ENCODE data around the gene C3AR1. TPM values are rescaled to one million over a fixed set of nuclear protein-coding genes. Genes with fewer than 3 reads are reported as not detected.

Gene C3AR1
- total and polyA plus RNA-seq, 4 donors = 1.5 to 8.8 (median 5.0) TPM

DNA sequence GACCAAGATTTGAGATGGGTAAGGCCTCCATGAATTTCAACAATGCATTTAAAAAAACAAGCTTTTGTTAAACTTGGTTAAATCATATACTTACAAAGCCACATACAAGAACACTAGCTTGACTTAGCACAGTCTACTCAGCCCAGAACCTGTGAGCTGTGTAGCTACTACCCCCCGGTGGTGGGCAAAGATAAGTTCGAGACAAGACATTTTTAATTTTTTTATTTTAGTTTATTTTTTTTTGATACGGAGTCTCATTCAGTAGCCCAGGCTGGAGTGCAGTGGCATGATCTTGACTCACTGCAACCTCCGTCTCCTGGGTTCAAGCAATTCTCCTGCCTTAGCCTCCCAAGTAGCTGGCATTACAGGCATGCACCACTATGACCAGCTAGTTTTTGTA is 12.2 kb upstream of the C3AR1 start:
- DNase-seq (ENCODE audit: low spot score) = no peak
- Histone ChIP-seq H3K4me1 (ENCODE audit: control insufficient read depth in 4 of 4, insufficient read depth in 4 of 4, low read length in 3 of 4) (peaks cover 4 to 16% (median 7%) of the 10 kb centered on the region in 4 donors), H3K36me3 (ENCODE audit: control insufficient read depth in 4 of 4, insufficient read depth in 3 of 4, low read depth in 1 of 4, low read length in 3 of 4) (no peaks in the 10 kb centered on the region), H3K9ac (ENCODE audit: low read depth in 1 of 2, low read length in 2 of 2) (no peak overlapping the region), H3K27me3 (ENCODE audit: control insufficient read depth in 4 of 4, insufficient read depth in 4 of 4, low read length in 3 of 4) (no peaks in the 10 kb centered on the region), H3K9me3 (ENCODE audit: control insufficient read depth in 4 of 4, low read length in 3 of 4) (no peaks in the 10 kb centered on the region), H3K4me3 (ENCODE audit: low read depth in 1 of 3, low read length in 3 of 3) (no peak overlapping the region), H3K27ac (ENCODE audit: low read depth in 1 of 2, low read length in 2 of 2) (no peak overlapping the region)
- 37% methylated on average over 4 of the region's 4 CpGs for whole genome bisulfite sequencing
- TF ChIP-seq, protein P1, sequence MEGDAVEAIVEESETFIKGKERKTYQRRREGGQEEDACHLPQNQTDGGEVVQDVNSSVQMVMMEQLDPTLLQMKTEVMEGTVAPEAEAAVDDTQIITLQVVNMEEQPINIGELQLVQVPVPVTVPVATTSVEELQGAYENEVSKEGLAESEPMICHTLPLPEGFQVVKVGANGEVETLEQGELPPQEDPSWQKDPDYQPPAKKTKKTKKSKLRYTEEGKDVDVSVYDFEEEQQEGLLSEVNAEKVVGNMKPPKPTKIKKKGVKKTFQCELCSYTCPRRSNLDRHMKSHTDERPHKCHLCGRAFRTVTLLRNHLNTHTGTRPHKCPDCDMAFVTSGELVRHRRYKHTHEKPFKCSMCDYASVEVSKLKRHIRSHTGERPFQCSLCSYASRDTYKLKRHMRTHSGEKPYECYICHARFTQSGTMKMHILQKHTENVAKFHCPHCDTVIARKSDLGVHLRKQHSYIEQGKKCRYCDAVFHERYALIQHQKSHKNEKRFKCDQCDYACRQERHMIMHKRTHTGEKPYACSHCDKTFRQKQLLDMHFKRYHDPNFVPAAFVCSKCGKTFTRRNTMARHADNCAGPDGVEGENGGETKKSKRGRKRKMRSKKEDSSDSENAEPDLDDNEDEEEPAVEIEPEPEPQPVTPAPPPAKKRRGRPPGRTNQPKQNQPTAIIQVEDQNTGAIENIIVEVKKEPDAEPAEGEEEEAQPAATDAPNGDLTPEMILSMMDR (IDR thresholded peaks at IDR 0.05; ENCODE audit: low read depth, low read length, missing input control) = peak; percentile 39
- TF ChIP-seq YY1 (IDR thresholded peaks at IDR 0.05) (no peak), HNF4G (IDR thresholded peaks at IDR 0.05) (no peak), RAD21 (IDR thresholded peaks at IDR 0.05) (peak; percentile 77 to 79)

DNA sequence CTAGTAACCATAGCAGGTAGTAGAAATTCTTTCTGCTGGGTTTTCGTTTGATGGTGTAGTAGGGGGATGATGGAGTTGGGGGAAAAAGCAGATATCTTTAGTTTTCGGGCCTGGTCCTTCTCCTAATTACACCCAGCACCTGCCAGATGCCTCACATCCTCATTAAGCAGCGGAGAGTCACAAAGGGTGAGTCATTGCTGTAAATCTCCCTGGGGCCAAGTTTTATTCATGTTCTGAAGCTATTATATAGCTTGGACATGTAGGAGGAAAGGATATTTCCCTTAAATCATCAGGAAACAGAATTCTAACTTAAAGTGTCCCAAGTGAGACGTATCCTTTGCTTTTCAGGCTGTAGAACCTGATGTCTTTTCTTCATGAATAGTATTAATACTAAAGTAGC is 11.0 kb upstream of the C3AR1 start:
- Histone ChIP-seq H3K36me3 (ENCODE audit: control insufficient read depth in 4 of 4, insufficient read depth in 3 of 4, low read depth in 1 of 4, low read length in 3 of 4) (no peaks in the 10 kb centered on the region), H3K4me3 (ENCODE audit: low read depth in 1 of 3, low read length in 3 of 3) (no peak overlapping the region), H3K27ac (ENCODE audit: low read depth in 1 of 2, low read length in 2 of 2) (no peak overlapping the region), H3K4me1 (ENCODE audit: control insufficient read depth in 4 of 4, insufficient read depth in 4 of 4, low read length in 3 of 4) (peaks cover 0 to 9% (median 2%) of the 10 kb centered on the region in 4 donors), H3K27me3 (ENCODE audit: control insufficient read depth in 4 of 4, insufficient read depth in 4 of 4, low read length in 3 of 4) (no peaks in the 10 kb centered on the region), H3K9ac (ENCODE audit: low read depth in 1 of 2, low read length in 2 of 2) (no peak overlapping the region), H3K9me3 (ENCODE audit: control insufficient read depth in 4 of 4, low read length in 3 of 4) (no peaks in the 10 kb centered on the region)
- no peak for TF ChIP-seq RAD21 (IDR thresholded peaks at IDR 0.05)
- TF ChIP-seq, protein P2, sequence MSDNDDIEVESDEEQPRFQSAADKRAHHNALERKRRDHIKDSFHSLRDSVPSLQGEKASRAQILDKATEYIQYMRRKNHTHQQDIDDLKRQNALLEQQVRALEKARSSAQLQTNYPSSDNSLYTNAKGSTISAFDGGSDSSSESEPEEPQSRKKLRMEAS (IDR thresholded peaks at IDR 0.05) = no peak
- TF ChIP-seq, protein P3, sequence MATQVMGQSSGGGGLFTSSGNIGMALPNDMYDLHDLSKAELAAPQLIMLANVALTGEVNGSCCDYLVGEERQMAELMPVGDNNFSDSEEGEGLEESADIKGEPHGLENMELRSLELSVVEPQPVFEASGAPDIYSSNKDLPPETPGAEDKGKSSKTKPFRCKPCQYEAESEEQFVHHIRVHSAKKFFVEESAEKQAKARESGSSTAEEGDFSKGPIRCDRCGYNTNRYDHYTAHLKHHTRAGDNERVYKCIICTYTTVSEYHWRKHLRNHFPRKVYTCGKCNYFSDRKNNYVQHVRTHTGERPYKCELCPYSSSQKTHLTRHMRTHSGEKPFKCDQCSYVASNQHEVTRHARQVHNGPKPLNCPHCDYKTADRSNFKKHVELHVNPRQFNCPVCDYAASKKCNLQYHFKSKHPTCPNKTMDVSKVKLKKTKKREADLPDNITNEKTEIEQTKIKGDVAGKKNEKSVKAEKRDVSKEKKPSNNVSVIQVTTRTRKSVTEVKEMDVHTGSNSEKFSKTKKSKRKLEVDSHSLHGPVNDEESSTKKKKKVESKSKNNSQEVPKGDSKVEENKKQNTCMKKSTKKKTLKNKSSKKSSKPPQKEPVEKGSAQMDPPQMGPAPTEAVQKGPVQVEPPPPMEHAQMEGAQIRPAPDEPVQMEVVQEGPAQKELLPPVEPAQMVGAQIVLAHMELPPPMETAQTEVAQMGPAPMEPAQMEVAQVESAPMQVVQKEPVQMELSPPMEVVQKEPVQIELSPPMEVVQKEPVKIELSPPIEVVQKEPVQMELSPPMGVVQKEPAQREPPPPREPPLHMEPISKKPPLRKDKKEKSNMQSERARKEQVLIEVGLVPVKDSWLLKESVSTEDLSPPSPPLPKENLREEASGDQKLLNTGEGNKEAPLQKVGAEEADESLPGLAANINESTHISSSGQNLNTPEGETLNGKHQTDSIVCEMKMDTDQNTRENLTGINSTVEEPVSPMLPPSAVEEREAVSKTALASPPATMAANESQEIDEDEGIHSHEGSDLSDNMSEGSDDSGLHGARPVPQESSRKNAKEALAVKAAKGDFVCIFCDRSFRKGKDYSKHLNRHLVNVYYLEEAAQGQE (IDR thresholded peaks at IDR 0.05) = no peak
- TF ChIP-seq TAF1 (conservative IDR thresholded peaks at IDR 0.05) = no peak
- no peak for TF ChIP-seq EGR1 (IDR thresholded peaks at IDR 0.05; ENCODE audit: low read depth in 2 of 2)
- TF ChIP-seq YY1 (IDR thresholded peaks at IDR 0.05) = no peak
- no peak for TF ChIP-seq GABPA (IDR thresholded peaks at IDR 0.05 in 1 of 2, conservative IDR thresholded peaks at IDR 0.05 in 1 of 2)
- TF ChIP-seq, protein P1 (IDR thresholded peaks at IDR 0.05; ENCODE audit: low read depth, low read length, missing input control) = no peak
- TF ChIP-seq HNF4A (conservative IDR thresholded peaks at IDR 0.05) = no peak
- no peak for TF ChIP-seq FOXA1 (IDR thresholded peaks at IDR 0.05)
- TF ChIP-seq JUND (IDR thresholded peaks at IDR 0.05) = no peak
- WGBS = 83% methylated on average over 4 of the region's 4 CpGs
- no peak for DNase-seq (ENCODE audit: low spot score)

Data from liver (tissue), 9 donors.